B cell (primary cell): ENCODE results near the gene PAPSS2. TPM values are rescaled to one million over a fixed set of nuclear protein-coding genes. Genes with fewer than 3 reads are reported as not detected.

Experiments
- ATAC-seq: fragments of 200-7000 bp; cut with Tn5 transposase; one replicate; pipeline ENCODE4 v1.10.0; 2021; ENCODE audit warnings: low read depth, mild to moderate bottlenecking, moderate number of reproducible peaks, moderate library complexity
- CTCF ChIA-PET: fragments of 350-600 bp; sonication (Branson Sonifier 250); formaldehyde crosslinking; loops from one replicate; lab custom pipeline; 2021; ENCODE audit warnings: antibody characterized with exemption, inconsistent platforms; lab: Charles Lee
- POLR2A ChIA-PET: fragments of 350-600 bp; sonication (Branson Sonifier 250); formaldehyde crosslinking; loops from one replicate; lab custom pipeline; 2021; ENCODE audit warnings: antibody characterized with exemption; lab: Charles Lee
- DNase-seq: peaks from one replicate; pipeline ENCODE4 v3.0.0; 2013
- H2AFZ ChIP-seq: 2 replicates; pipeline ENCODE4 v1.6.1; 2012; ENCODE audit warnings: mild to moderate bottlenecking, low read depth, low read length; ENCODE audit not compliant: insufficient read depth, poor library complexity, severe bottlenecking
- H3K27ac ChIP-seq, 2 donors: 1 replicate in 1 of 2; 2 replicates in 1 of 2; pipeline ENCODE4 v1.5.1; 2012 to 2013; ENCODE audit warnings: low read length in 2 of 2, mild to moderate bottlenecking in 2 of 2, moderate library complexity in 1 of 2
- H3K27me3 ChIP-seq, 4 experiments: fragments of 200-600 bp in 1 of 4; sonication (generic) in 1 of 4; replicated peaks in 1 of 4; 1 replicate in 2 of 4; 2 replicates in 2 of 4; pipeline versions ENCODE4 v1.6.1 to v1.7.0; 2013 to 2016; ENCODE audit warnings: low read length in 3 of 4, mild to moderate bottlenecking in 2 of 4, mixed read lengths in 1 of 4, moderate library complexity in 1 of 4; ENCODE audit not compliant: insufficient read depth in 4 of 4, control insufficient read depth in 3 of 4; ENCODE audit errors: control extremely low read depth in 1 of 4
- H3K36me3 ChIP-seq, 2 experiments: replicated peaks in 1 of 2; 1 replicate in 1 of 2; 2 replicates in 1 of 2; pipeline versions ENCODE4 v1.6.1 to v1.7.1; 2013; ENCODE audit warnings: low read length in 1 of 2; ENCODE audit not compliant: insufficient read depth in 2 of 2, control insufficient read depth in 1 of 2; ENCODE audit errors: control extremely low read depth in 1 of 2, extremely low read depth in 1 of 2
- H3K4me1 ChIP-seq, 2 donors: fragments of 200-600 bp in 1 of 2; sonication (generic) in 1 of 2; 1 replicate in 1 of 2; 2 replicates in 1 of 2; pipeline versions ENCODE4 v1.5.1 to v1.6.1; 2013 to 2017; ENCODE audit warnings: low read length in 2 of 2; ENCODE audit not compliant: control insufficient read depth in 2 of 2, insufficient read depth in 2 of 2
- H3K4me2 ChIP-seq: replicated peaks from 2 replicates; pipeline ENCODE3; 2012; ENCODE audit warnings: mild to moderate bottlenecking, low read depth, low read length; ENCODE audit not compliant: poor library complexity, severe bottlenecking
- H3K4me3 ChIP-seq, 5 experiments: fragments of 200-600 bp in 1 of 5; sonication (generic) in 1 of 5; 1 replicate in 3 of 5; 2 replicates in 2 of 5; pipeline versions ENCODE4 v1.5.1 to v1.7.0; 2011 to 2016; ENCODE audit warnings: low read length in 4 of 5, mild to moderate bottlenecking in 4 of 5, low read depth in 2 of 5, control low read depth in 1 of 5, moderate library complexity in 1 of 5; ENCODE audit not compliant: insufficient read depth in 1 of 5; ENCODE audit errors: control extremely low read depth in 1 of 5, extremely low read depth in 1 of 5
- H3K79me2 ChIP-seq: fragments of 200-600 bp; sonication (generic); one replicate; pipeline ENCODE4 v1.6.0; 2016; ENCODE audit warnings: low read length; ENCODE audit not compliant: control insufficient read depth, insufficient read depth
- H3K9ac ChIP-seq: fragments of 200-600 bp; sonication (generic); 2 replicates; pipeline ENCODE4 v1.6.1; 2017; ENCODE audit warnings: mild to moderate bottlenecking, low read length, moderate library complexity
- H3K9me3 ChIP-seq, 3 donors: one replicate each; pipeline versions ENCODE4 v1.6.1 to v1.7.1; 2013; ENCODE audit warnings: low read length in 2 of 3; ENCODE audit not compliant: control insufficient read depth in 2 of 3, insufficient read depth in 1 of 3; ENCODE audit errors: control extremely low read depth in 1 of 3
- H4K20me1 ChIP-seq: 2 replicates; pipeline ENCODE4 v1.6.0; 2012; ENCODE audit warnings: mild to moderate bottlenecking, low read length; ENCODE audit not compliant: insufficient read depth, control insufficient read depth, poor library complexity, severe bottlenecking
- H3K27ac Mint-ChIP-seq: one replicate; pipeline ENCODE4 v1.8.0; 2021; ENCODE audit warnings: mixed read lengths
- H3K27me3 Mint-ChIP-seq: one replicate; pipeline ENCODE4 v1.8.0; 2021; ENCODE audit warnings: mixed read lengths
- H3K4me1 Mint-ChIP-seq: one replicate; pipeline ENCODE4 v1.8.0; 2021; ENCODE audit warnings: mixed read lengths
- H3K4me3 Mint-ChIP-seq: one replicate; pipeline ENCODE4 v1.8.0; 2021; ENCODE audit warnings: mixed read lengths
- H3K9me3 Mint-ChIP-seq: one replicate; pipeline ENCODE4 v1.8.0; 2022; ENCODE audit warnings: mixed read lengths; ENCODE audit not compliant: insufficient read depth
- EZH2 ChIP-seq: IDR thresholded peaks from 2 replicates; pipeline ENCODE4 v1.6.1; 2012; ENCODE audit warnings: borderline replicate concordance, low read depth, mild to moderate bottlenecking, moderate library complexity, low read length; ENCODE audit not compliant: insufficient read depth, poor library complexity, severe bottlenecking
- WGBS: methylation state at CpG from one replicate; pipeline ENCODE4 v1.1.5; 2013; ENCODE audit warnings: missing lambda C conversion rate; ENCODE audit not compliant: insufficient coverage; 5-methylcytosine and 5-hydroxymethylcytosine counted together
- intact Hi-C: fragments of 100-400 bp; cut with micrococcal nuclease; formaldehyde crosslinking; loops from one replicate; pipeline ENCODE4 v1.10.0; 2022
- polyA plus RNA-seq: library from polyadenylated mRNA; depleted of rRNA; stranded (reverse); fragments of >200 nt; gene quantifications from 2 replicates; pipeline ENCODE4 v1.2.3, GENCODE V29; 2012
- total RNA-seq, 2 donors: library from RNA; stranded (reverse); fragments of 120-200 nt in 1 of 2; gene quantifications; 1 replicate in 1 of 2; 2 replicates in 1 of 2; pipeline versions ENCODE4 v1.2.3 to v1.2.4, GENCODE V29; 2013 to 2022
- TF ChIP-seq, protein P1 (sequence below): fragments of 200-600 bp; IDR thresholded peaks from one replicate; pipeline ENCODE4 v1.8.0; 2022; ENCODE audit warnings: antibody characterized with exemption, mild to moderate bottlenecking

The PAPSS2 gene
- total and polyA plus RNA-seq, 2 donors (not counting 1 experiment from before 2014, with no cell fraction given): not detected

DNA sequence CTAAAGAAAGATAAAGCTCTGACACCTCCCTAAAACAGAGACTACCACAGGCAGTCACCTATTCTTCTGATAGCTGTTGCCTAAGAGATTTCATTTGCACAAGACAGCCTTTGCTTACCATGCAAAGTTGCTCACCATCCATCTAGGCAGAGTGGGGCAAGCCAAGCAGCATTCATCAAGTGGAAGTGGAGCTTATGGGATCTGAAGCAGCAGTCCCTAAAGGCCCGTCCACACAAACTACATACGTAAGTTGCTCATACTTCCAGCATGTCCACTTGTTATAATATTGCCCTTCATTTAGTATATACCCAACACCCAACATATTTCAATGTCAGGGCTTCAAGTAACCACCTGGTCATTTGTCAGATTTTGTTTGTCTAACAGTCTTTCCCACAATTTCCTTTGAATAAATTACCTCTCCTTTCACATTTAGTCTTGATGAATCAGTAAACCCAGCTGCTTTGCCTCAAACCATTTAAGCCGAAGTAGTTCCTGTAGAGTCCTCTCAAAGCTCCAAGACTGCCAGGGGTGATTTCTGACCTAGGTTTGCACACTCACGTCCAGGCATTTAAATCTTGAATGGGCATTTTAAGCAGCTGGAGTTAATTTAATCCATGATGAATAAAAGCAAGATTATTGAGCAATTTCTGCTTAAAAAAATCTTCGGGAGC is 90.5 kb downstream of the PAPSS2 start:
- Histone ChIP-seq H3K36me3 (peaks cover 3 to 7% of the 10 kb centered on the region in 2 experiments), H3K9ac (no peak overlapping the region), H3K4me1 (no peaks in the 10 kb centered on the region), H3K4me2 (no peak overlapping the region), H3K4me3 (no peak overlapping the region), H2AFZ (no peak overlapping the region), H3K27me3 (no peaks in the 10 kb centered on the region), H3K79me2 (no peaks in the 10 kb centered on the region), H3K27ac (no peak overlapping the region), H4K20me1 (no peaks in the 10 kb centered on the region), H3K9me3 (no peaks in the 10 kb centered on the region)
- TF ChIP-seq, protein P1, sequence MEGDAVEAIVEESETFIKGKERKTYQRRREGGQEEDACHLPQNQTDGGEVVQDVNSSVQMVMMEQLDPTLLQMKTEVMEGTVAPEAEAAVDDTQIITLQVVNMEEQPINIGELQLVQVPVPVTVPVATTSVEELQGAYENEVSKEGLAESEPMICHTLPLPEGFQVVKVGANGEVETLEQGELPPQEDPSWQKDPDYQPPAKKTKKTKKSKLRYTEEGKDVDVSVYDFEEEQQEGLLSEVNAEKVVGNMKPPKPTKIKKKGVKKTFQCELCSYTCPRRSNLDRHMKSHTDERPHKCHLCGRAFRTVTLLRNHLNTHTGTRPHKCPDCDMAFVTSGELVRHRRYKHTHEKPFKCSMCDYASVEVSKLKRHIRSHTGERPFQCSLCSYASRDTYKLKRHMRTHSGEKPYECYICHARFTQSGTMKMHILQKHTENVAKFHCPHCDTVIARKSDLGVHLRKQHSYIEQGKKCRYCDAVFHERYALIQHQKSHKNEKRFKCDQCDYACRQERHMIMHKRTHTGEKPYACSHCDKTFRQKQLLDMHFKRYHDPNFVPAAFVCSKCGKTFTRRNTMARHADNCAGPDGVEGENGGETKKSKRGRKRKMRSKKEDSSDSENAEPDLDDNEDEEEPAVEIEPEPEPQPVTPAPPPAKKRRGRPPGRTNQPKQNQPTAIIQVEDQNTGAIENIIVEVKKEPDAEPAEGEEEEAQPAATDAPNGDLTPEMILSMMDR: no peak
- POLR2A ChIA-PET: no interaction called here
- H3K27ac Mint-ChIP-seq: no peak overlapping the region
- intact Hi-C loops: no loop called here
- DNase-seq (no peak), ATAC-seq (no peak)
- no peaks in the 10 kb centered on the region for H3K4me1 Mint-ChIP-seq
- peaks cover 4% of the 10 kb centered on the region for H3K9me3 Mint-ChIP-seq
- CTCF ChIA-PET: interaction anchor here (2.9 kb wide), 1 partner anchor 10 kb away, joined by 10 read pairs; no protein-coding TSS in a partner anchor
- H3K27me3 Mint-ChIP-seq: no peaks in the 10 kb centered on the region
- 52% methylated on average over 3 of the region's 5 CpGs for WGBS
- H3K4me3 Mint-ChIP-seq: no peak overlapping the region

DNA sequence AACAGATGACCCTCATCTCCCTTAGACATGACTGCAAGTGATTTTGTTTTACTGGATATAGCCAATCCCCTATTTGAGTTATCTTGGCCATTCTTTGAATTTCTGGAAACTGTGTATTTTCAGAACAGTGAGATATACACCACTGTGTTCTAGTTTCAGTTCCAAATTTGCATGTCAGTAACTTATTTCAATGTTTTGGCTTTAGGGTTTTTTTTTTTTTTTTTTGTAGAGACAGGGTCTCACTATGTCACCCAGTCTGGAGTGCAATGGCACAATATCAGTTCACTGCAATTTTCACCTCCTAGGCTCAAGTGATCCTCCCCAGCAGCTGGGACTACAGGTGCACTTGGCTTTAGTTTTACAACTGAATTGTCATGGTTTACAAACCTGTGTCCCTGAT is 91.1 kb downstream of the PAPSS2 start:
- Mint-ChIP-seq H3K9me3 (peaks cover 4% of the 10 kb centered on the region), H3K27ac (no peak overlapping the region), H3K4me3 (no peak overlapping the region), H3K27me3 (no peaks in the 10 kb centered on the region), H3K4me1 (no peaks in the 10 kb centered on the region)
- Histone ChIP-seq H3K27ac (no peak overlapping the region), H3K36me3 (peaks cover 3 to 8% of the 10 kb centered on the region in 2 experiments), H4K20me1 (no peaks in the 10 kb centered on the region), H2AFZ (no peak overlapping the region), H3K79me2 (no peaks in the 10 kb centered on the region), H3K9me3 (no peaks in the 10 kb centered on the region), H3K4me1 (no peaks in the 10 kb centered on the region), H3K4me3 (no peak overlapping the region), H3K4me2 (no peak overlapping the region), H3K9ac (no peak overlapping the region), H3K27me3 (no peaks in the 10 kb centered on the region)
- ChIA-PET CTCF (interaction anchor here (2.9 kb wide), 1 partner anchor 9 kb away, joined by 10 read pairs; no protein-coding TSS in a partner anchor), POLR2A (no interaction called here)
- TF ChIP-seq, protein P1: no peak
- no peak for TF ChIP-seq EZH2
- DNase-seq (no peak), ATAC-seq (no peak)
- intact Hi-C loops: no loop called here
